Hippocampal formation (tissue), 2 donors: Measurements from ENCODE around the gene ARHGAP27.
A peak's percentile ranks its signal among the peaks of the same experiment; 100 is the strongest.

Source experiments
- DNase-seq, 2 donors: peaks; one replicate each; lab custom pipeline; 2025; lab: John Stamatoyannopoulos, UW

ARHGAP27 gene

GRCh38 chr17:45430006-45430737 is 2.5 kb downstream of the ARHGAP27 start:
- no peak for DNase-seq

- no peak for DNase-seq
Observed at GRCh38 chr17:45429339-45430005, 3.2 kb downstream of the ARHGAP27 start.

- no peak for DNase-seq
Observed at GRCh38 chr17:45428931-45429338, 3.7 kb downstream of the ARHGAP27 start.

GRCh38 chr17:45428050-45428617 is 4.5 kb downstream of the ARHGAP27 start:
- peak in 1 of 2 donors; percentile 59 for DNase-seq

- DNase-seq = no peak
Observed at GRCh38 chr17:45427181-45427835, 5.4 kb downstream of the ARHGAP27 start.

- DNase-seq = no peak
Observed at GRCh38 chr17:45426561-45426960, 6.1 kb downstream of the ARHGAP27 start.

- no peak for DNase-seq
Observed at GRCh38 chr17:45425984-45426413, 6.7 kb downstream of the ARHGAP27 start.

GRCh38 chr17:45425125-45425983 is 7.3 kb downstream of the ARHGAP27 start:
- peak in 1 of 2 donors; percentile 2 for DNase-seq

GRCh38 chr17:45424769-45425124 is 7.9 kb downstream of the ARHGAP27 start:
- DNase-seq = no peak

GRCh38 chr17:45423975-45424335 is 8.7 kb downstream of the ARHGAP27 start:
- no peak for DNase-seq

- DNase-seq = no peak
Observed at GRCh38 chr17:45423304-45423974, 9.2 kb downstream of the ARHGAP27 start.

GRCh38 chr17:45414990-45415881 is 17.4 kb downstream of the ARHGAP27 start:
- DNase-seq = peak in 1 of 2 donors; percentile 26

- DNase-seq = peak; percentile 7 to 35
Observed at GRCh38 chr17:45413498-45413923, 19.2 kb downstream of the ARHGAP27 start.

GRCh38 chr17:45411348-45412105 is 21.1 kb downstream of the ARHGAP27 start:
- no peak for DNase-seq

GRCh38 chr17:45410144-45411091 is 22.3 kb downstream of the ARHGAP27 start:
- DNase-seq = peak in 1 of 2 donors; percentile 19

- DNase-seq = no peak
Observed at GRCh38 chr17:45409659-45410076, 23.0 kb downstream of the ARHGAP27 start.

- no peak for DNase-seq
Observed at GRCh38 chr17:45408611-45409421, 23.9 kb downstream of the ARHGAP27 start.
